Type B pancreatic cell (in vitro differentiated cells): ENCODE results near the gene SLC6A19. TPM values are rescaled to one million over a fixed set of nuclear protein-coding genes. Genes with fewer than 3 reads are reported as not detected.

Experiments used
- DNase-seq: peaks from one replicate; pipeline ENCODE4 v3.0.0; 2021; ENCODE audit warnings: mixed read lengths; ENCODE audit not compliant: unreplicated experiment; ENCODE audit errors: extremely low spot score
- H3K27ac Mint-ChIP-seq: 2 replicates; pipeline ENCODE4 v1.8.0; 2021; ENCODE audit warnings: mild to moderate bottlenecking, mixed read lengths
- H3K27me3 Mint-ChIP-seq: 2 replicates; pipeline ENCODE4 v1.8.0; 2021; ENCODE audit warnings: mixed read lengths
- H3K36me3 Mint-ChIP-seq: 2 replicates; pipeline ENCODE4 v1.8.0; 2021; ENCODE audit warnings: mixed read lengths
- H3K4me1 Mint-ChIP-seq: one replicate; pipeline ENCODE4 v1.8.0; 2021; ENCODE audit warnings: mixed read lengths; ENCODE audit not compliant: unreplicated experiment
- H3K4me3 Mint-ChIP-seq: 2 replicates; pipeline ENCODE4 v1.8.0; 2021; ENCODE audit warnings: mild to moderate bottlenecking, mixed read lengths
- H3K9me3 Mint-ChIP-seq: 2 replicates; pipeline ENCODE4 v1.8.0; 2021; ENCODE audit warnings: mixed read lengths
- total RNA-seq: library from RNA; stranded (reverse); gene quantifications from 2 replicates; pipeline ENCODE4 v1.2.1, GENCODE V29; 2021; ENCODE audit warnings: low replicate concordance
- TF ChIP-seq, protein P1 (sequence below): fragments of 200-600 bp; sonication (generic); conservative IDR thresholded peaks from 2 replicates; pipeline ENCODE4 v1.5.0; 2021; ENCODE audit warnings: antibody characterized with exemption, mild to moderate bottlenecking

The SLC6A19 gene
- total RNA-seq, 1 donor from 2014 or later: 12.6 TPM

- Mint-ChIP-seq H3K9me3 (no peaks in the 10 kb centered on the region), H3K4me1 (peaks cover 17% of the 10 kb centered on the region), H3K4me3 (no peak overlapping the region), H3K27me3 (peaks cover 38% of the 10 kb centered on the region), H3K36me3 (no peaks in the 10 kb centered on the region), H3K27ac (no peak overlapping the region)
- TF ChIP-seq, protein P1, sequence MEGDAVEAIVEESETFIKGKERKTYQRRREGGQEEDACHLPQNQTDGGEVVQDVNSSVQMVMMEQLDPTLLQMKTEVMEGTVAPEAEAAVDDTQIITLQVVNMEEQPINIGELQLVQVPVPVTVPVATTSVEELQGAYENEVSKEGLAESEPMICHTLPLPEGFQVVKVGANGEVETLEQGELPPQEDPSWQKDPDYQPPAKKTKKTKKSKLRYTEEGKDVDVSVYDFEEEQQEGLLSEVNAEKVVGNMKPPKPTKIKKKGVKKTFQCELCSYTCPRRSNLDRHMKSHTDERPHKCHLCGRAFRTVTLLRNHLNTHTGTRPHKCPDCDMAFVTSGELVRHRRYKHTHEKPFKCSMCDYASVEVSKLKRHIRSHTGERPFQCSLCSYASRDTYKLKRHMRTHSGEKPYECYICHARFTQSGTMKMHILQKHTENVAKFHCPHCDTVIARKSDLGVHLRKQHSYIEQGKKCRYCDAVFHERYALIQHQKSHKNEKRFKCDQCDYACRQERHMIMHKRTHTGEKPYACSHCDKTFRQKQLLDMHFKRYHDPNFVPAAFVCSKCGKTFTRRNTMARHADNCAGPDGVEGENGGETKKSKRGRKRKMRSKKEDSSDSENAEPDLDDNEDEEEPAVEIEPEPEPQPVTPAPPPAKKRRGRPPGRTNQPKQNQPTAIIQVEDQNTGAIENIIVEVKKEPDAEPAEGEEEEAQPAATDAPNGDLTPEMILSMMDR: no peak
- DNase-seq: no peak
These were observed 41.5 kb upstream of the SLC6A19 start for GRCh38 chr5:1159774-1160406.

- Mint-ChIP-seq H3K27me3 (peaks cover 38% of the 10 kb centered on the region), H3K36me3 (no peaks in the 10 kb centered on the region)
These were observed 40.1 kb upstream of the SLC6A19 start for GRCh38 chr5:1161108-1161832.

GRCh38 chr5:1161833-1162229, 39.6 kb upstream of the SLC6A19 start:
- Mint-ChIP-seq H3K4me3 (no peak overlapping the region), H3K9me3 (no peaks in the 10 kb centered on the region), H3K27me3 (peaks cover 36% of the 10 kb centered on the region), H3K36me3 (no peaks in the 10 kb centered on the region), H3K27ac (no peak overlapping the region), H3K4me1 (peaks cover 17% of the 10 kb centered on the region)
- DNase-seq: no peak
- TF ChIP-seq, protein P1: no peak

More at GRCh38 chr5:1161108-1161832, 40.1 kb upstream of the SLC6A19 start:
- H3K9me3 Mint-ChIP-seq: no peaks in the 10 kb centered on the region
- H3K4me3 Mint-ChIP-seq: no peak overlapping the region
- H3K4me1 Mint-ChIP-seq: peaks cover 17% of the 10 kb centered on the region
- TF ChIP-seq, protein P1: no peak
- DNase-seq: no peak
- no peak overlapping the region for H3K27ac Mint-ChIP-seq

DNA sequence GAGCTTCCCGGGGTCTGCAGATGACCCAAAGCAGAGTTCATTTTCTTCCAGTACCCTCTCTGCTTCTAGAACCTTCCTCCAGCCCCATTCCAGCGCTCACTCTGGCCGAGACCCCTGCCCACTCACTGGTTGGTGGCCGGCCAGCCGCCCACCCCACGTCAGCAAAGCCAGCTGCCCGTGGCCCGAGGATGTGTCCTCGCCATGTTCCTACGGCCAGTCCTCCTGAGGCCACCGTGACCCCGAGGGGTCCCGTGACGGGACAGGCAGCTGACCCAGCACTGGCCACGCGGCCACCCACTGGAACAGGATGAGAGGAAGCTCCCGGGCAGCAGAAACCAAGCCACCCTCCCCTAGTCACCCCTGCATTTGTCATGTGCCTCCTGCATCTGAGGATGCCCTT, 39.1 kb upstream of the SLC6A19 start:
- Mint-ChIP-seq H3K27me3 (peaks cover 32% of the 10 kb centered on the region), H3K36me3 (no peaks in the 10 kb centered on the region), H3K4me1 (peaks cover 17% of the 10 kb centered on the region), H3K4me3 (no peak overlapping the region), H3K9me3 (no peaks in the 10 kb centered on the region), H3K27ac (no peak overlapping the region)
- no peak for DNase-seq
- TF ChIP-seq, protein P1: no peak

GRCh38 chr5:1162751-1163150, 38.6 kb upstream of the SLC6A19 start:
- no peak for DNase-seq
- Mint-ChIP-seq H3K27ac (no peak overlapping the region), H3K36me3 (no peaks in the 10 kb centered on the region), H3K4me3 (no peak overlapping the region), H3K9me3 (no peaks in the 10 kb centered on the region), H3K27me3 (peaks cover 27% of the 10 kb centered on the region), H3K4me1 (peaks cover 17% of the 10 kb centered on the region)
- TF ChIP-seq, protein P1: no peak
